Measurements from ENCODE around the gene ACE.
A peak's percentile ranks its signal among the peaks of the same experiment; 100 is the strongest.

The ACE gene

GRCh38 chr17:63497708-63498483 lies 21.0 kb downstream of the ACE start:
- peak; percentile 35 for DNase-seq (ENCODE audit: low read depth)
- H3K4me3 ChIP-seq (ENCODE audit: low read length), result no peak overlapping the region
- TF ChIP-seq CTCF (IDR thresholded peaks at IDR 0.05; ENCODE audit: insufficient read depth, low read depth, low read length, missing control alignments), result no peak

- no peak for DNase-seq (ENCODE audit: low read depth)
- TF ChIP-seq CTCF (IDR thresholded peaks at IDR 0.05; ENCODE audit: insufficient read depth, low read depth, low read length, missing control alignments), result no peak
- H3K4me3 ChIP-seq (ENCODE audit: low read length), result no peak overlapping the region
These were observed 21.9 kb downstream of the ACE start for GRCh38 chr17:63498626-63499195.

- TF ChIP-seq CTCF (IDR thresholded peaks at IDR 0.05; ENCODE audit: insufficient read depth, low read depth, low read length, missing control alignments), result no peak
- no peak for DNase-seq (ENCODE audit: low read depth)
- H3K4me3 ChIP-seq (ENCODE audit: low read length), result no peak overlapping the region
These were observed 23.9 kb downstream of the ACE start for GRCh38 chr17:63500543-63501390.

DNA sequence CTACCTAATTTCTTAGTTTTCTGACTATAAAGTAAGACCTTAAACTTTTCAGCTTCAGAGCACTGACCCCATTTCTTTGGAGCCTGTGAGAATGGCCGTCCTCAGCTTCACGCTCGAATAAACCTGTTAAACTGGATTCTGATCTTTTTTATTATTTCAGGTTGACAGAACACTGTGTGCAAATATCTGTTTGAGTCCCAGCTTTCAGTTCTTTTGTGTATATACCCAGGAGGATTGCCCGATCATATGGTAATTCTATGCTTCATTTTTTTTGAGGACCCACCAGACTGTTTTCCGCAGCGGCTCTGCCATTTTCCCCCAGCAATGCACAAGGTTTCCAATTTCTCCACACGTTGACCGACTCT lies 26.5 kb downstream of the ACE start:
- H3K4me3 ChIP-seq (ENCODE audit: low read length), result no peak overlapping the region
- TF ChIP-seq CTCF (IDR thresholded peaks at IDR 0.05; ENCODE audit: insufficient read depth, low read depth, low read length, missing control alignments), result no peak
- DNase-seq (ENCODE audit: low read depth), result no peak

DNA sequence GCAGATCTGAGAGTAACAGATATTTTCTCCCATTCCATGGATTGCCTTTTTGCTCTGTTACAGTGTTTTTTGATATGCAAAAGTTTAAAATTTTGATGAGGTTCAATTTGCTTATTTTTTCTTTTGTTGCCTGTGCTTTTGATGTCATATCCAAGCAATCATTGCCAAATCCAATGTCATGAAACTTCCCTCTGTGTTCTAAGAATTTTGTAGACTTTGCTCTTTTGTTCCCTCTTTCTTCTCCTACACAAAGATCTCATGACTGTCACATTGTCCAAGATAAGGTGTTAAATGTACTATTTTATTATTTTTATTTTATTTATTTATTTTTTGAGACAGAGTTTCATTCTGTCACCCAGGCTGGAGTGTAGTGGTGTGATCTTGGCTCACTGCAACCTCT lies 27.4 kb downstream of the ACE start:
- no peak for DNase-seq (ENCODE audit: low read depth)
- TF ChIP-seq CTCF (IDR thresholded peaks at IDR 0.05; ENCODE audit: insufficient read depth, low read depth, low read length, missing control alignments), result no peak
- H3K4me3 ChIP-seq (ENCODE audit: low read length), result no peak overlapping the region

GRCh38 chr17:63505341-63505740 lies 28.5 kb downstream of the ACE start:
- no peak for DNase-seq (ENCODE audit: low read depth)

More at GRCh38 chr17:63505341-63505740, 28.5 kb downstream of the ACE start:
- H3K4me3 ChIP-seq (ENCODE audit: low read length), result no peak overlapping the region
- no peak for TF ChIP-seq CTCF (IDR thresholded peaks at IDR 0.05; ENCODE audit: insufficient read depth, low read depth, low read length, missing control alignments)

All from epithelial cell of esophagus (primary cell).